ENCODE results near the gene ZNF397.

Gene ZNF397

GRCh38 chr18:35246831-35247230 is 6.0 kb downstream of the ZNF397 start:
- no peak for DNase-seq

- DNase-seq: no peak
These were observed 6.8 kb downstream of the ZNF397 start for GRCh38 chr18:35247412-35248249.

DNA sequence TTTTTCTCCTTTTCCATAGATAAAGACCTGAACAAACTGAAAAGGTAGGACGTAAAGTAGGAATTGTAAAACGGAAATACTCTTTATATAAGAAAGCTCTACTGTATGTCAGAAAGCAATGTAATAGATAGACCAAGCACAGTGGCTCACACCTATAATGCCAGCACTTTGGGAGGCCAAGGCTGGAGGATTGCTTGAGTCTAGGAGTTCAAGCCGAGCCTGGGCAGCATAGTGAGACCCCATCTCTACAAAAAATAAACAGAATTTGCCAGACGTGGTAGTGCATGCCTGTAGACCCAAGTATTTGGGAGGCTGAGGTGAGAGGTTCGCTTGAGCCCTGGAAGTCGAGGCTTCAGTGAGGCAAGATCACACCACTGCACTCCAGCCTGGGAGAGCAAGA is 7.6 kb downstream of the ZNF397 start:
- no peak for DNase-seq

- DNase-seq: no peak
These were observed 11.6 kb downstream of the ZNF397 start for GRCh38 chr18:35252466-35252865.

DNA sequence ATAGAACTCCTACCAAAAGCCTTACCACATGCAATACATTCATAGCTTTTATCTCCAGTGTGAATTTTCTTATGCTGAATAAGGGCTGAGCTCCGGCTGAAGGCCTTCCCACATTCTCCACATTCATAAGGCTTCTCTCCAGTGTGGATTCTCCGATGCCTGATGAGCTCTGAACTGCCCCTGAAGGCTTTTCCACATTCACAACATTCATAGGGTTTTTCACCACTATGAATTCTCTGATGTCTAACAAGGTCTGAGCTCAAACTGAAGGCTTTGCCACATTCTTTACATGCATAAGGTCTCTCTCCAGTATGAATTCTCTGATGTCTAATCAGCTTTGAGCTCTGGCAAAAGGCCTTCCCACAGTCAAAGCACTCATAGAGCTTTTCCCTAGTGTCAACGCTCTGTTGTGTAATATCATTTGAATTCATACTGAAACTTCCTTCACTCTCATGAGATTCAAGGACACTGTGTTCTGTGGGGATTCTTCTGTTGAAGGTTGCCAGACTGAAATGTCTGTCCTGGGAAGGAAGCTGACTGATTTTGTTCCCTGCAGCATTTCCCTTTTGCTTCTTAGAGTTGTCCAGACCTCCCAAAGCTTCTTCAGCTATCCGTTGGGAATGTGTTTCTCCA is 12.9 kb downstream of the ZNF397 start:
- no peak for DNase-seq

DNA sequence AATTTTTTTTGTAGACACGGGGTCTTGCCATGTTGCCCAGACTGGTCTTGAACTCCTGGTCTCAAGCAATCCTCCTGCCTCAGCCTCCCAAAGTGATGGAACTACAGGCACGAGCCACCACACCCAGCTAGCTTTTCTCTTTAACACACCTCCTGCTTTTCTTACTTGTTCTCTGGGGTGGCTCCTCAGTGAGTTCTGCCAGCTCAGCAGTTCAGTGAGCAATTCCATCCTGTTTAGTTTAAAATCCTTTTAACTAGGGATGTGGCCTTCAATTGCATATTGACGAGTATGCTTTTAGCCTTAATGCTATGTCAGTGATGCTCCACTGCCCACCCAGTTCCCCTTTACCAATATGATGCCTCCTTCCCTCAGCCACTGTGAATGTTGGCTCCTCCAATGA is 16.1 kb downstream of the ZNF397 start:
- no peak for DNase-seq

GRCh38 chr18:35264409-35264808 is 23.6 kb downstream of the ZNF397 start:
- no peak for DNase-seq

GRCh38 chr18:35267161-35267651 is 26.4 kb downstream of the ZNF397 start:
- DNase-seq: peak; percentile 53

- DNase-seq: no peak
These were observed 27.0 kb downstream of the ZNF397 start for GRCh38 chr18:35267809-35268208.

- DNase-seq: no peak
These were observed 28.0 kb downstream of the ZNF397 start for GRCh38 chr18:35268821-35269220.

GRCh38 chr18:35271656-35272055 is 30.8 kb downstream of the ZNF397 start:
- no peak for DNase-seq

DNA sequence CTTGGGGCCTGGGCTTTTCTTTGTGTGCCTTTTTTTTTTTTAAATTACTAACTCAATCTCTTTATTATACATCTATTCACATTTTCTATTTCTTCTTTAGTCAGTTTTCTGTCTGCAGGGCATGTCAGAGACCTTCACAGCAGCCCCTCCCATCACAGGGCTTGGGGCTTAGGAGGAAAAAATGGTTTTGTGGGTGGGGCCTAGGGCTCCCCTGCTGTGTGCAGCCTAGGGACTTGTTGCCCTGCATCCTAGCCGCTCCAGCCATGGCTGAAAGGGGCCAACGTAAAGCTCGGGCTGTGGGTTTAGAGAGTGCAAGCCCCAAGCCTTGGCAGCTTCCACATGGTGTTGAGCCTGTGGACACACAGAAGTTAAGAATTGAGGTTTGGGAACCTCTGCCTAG is 35.4 kb downstream of the ZNF397 start:
- no peak for DNase-seq

DNA sequence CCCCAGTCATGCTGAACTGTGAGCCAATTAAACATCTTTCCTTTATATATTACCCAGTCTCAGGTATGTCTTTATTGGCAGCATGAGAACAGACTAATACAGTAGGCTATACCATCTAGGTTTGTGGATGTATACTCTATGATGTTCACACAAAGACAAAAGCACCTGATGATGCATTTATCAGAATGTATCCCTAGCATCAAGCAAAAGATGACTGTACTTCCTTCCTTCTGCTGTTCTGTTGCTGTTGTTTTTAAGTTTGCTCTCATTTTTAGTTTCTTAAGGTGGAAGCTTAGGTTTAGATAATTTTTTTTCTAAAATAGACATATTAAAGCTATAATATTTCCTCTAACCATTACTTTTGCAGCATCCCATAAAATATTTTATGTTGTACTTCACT is 36.8 kb downstream of the ZNF397 start:
- DNase-seq: no peak

DNA sequence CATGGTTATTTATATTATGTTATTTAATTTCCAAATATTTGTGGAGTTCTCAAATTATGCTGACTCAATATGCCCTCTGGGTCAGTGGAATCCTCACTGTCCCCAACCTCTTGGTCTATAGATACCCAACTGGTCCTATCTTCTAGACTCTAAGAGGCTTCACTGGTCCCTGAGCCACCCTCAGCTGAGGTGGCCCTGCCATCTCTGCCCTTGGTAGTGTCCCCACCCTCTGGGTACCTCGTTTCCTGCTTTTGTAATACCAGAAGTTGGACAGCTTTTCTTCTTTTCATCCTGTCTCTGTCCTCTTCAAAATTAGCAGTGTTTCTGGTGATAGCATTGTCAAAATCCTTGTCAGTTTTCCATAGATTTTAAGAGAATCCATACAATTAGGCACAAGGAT is 37.3 kb downstream of the ZNF397 start:
- no peak for DNase-seq

DNA sequence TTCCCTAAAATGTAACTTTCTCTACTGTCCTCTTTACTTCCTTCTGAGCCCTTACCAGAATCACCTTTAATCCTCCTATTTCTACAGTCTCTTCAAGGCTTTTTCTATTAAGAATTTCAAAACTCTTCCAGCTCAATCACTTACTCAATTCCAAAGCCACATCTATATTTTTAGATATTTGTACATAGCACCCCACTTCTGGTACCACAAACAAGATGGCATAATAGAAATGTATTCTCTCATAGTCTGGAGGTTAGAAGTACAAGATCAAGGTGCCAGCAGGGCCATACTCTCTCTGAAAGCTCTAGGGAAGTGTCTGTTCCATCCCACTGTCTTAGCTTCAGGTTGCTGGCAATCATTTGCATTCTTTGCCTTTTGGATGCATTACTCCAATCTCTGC is 38.1 kb downstream of the ZNF397 start:
- no peak for DNase-seq

DNA sequence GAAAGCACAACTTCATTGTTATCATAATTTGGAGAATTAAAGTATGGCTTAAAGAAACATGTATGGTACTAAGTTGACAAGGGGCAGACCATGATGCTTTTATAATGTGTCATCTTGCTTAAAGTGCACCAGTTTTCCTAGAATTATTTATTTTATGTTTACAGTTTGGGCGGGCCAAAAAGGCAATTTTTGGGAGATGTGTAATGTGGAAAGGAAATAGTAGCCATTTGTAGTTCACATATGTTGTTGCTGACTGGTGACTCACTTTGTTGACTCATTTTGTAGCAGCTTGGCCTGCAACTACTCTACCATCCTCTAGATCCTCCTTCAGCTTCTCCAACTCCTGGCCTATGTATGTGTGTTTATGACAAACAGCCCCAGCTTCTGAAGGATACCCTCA is 41.5 kb downstream of the ZNF397 start:
- DNase-seq: no peak

DNA sequence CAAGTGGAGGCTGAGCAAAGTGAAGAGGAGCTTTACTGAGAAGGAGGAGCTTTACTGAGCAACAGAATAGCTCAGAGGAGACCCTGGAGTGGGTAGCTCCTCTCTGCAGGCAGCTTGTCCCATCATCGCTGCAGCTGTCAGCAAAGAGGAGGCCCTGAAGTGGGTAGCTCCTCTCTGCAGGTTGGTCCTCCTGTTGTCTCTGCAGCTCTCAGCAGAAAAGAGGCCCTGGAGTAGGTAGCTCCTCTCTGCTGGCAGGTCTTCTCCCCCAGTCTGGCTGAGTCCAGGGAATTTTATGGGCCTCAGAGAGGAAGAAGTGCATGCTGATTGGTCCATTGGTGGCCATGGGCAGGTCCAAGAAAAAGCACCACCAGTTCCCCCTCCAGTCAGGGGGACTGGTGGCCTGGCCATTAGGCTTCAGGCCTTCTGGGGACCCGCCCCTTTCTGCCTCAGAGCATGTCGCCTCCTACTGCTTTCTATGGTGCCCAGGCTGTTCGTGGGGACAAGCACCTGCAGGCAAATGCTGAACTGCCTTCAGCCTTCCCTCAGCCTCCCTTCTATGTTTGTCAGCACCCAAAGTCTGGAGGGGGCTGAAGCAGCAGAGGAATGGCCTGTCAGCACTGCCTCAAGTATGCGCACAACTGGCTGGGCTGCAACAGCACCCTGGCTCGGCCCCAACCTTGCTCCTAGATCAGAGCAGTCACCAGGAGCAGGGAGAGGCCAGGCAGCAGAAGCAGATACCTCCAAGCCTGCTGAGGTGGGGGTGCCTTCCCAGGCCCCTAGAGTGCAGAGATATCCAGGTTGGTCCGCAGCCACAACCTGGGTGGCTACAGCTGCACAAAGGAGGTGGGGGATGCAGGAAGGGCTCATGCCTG is 43.3 kb downstream of the ZNF397 start:
- DNase-seq: no peak

DNA sequence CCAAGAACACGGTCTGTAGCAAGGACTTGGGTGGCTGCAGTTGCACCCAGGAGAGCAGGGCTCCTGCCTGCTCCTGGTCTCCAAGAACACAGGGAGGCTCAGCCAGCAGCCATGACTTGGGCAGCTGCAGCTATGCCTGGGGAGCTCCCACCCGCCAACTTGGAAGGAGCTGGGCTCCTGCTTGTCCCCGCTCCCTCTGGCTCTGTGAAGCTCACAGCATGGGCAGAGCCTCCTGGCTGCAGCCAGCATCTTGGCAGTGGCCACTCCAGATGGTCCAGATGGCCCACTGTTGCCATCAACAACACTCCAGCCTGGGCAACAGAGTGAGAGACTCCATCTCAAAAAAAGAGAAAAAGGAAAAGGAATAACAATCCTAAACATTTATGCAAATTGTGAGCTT is 44.0 kb downstream of the ZNF397 start:
- DNase-seq: no peak

DNA sequence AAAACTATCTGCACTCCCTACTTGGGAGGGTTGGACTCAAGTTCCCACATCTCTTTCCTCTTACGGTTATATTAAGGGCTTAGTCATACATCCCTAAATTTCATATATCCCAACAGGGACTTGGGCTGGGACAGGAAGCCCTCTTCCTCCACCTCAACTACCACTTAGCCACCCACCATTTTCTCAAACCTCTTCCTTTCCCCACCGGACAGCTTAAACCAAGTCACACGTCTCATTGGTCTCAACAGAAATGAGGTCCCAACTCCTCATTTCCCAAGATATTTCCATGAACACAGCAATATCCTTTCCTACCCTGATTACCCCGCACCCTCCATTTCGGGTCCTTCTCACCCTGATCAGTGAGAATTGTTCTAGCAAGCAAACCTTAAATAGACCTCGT is 48.5 kb downstream of the ZNF397 start:
- no peak for DNase-seq

- DNase-seq: peak; percentile 19
These were observed 48.9 kb downstream of the ZNF397 start for GRCh38 chr18:35289727-35290093.

DNA sequence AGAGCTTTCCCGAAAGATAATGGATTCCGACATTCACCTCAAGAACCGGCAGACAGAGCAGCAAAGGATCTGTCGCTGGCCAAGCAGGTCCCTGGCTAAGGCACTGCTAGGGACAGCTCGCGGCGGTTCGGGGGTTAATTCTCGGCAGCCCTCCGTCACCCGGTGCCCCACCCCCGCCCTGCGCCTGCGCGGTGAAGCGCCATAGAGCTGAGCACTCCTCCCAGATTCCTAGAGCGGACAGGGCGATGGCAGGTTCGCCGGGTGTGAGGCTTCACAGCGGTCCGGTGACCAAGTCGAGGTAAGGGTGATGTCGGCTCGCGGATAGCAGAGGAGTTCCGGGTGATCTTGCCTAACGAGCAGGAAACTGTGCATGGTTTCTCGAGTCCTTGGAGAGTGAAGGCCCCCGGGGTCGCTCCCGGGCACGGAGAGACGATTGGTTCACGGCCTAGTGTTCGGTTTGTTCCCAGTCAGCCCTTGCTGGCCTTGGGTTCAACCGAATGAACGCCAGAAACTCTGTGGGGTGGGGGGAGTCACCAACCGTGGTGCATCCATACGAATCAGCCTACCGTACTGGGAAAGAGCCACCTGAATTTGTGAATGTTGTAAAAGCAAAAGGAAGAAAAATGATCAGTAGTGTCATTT is 49.4 kb downstream of the ZNF397 start, which contains the start of gene ZSCAN30:
Gene ZSCAN30, minus strand, starts transcription at position 136 of the 642 bp plus-strand sequence. CDS start 25,877 bp downstream, outside the sequence.
- peak; percentile 91 for DNase-seq

DNA sequence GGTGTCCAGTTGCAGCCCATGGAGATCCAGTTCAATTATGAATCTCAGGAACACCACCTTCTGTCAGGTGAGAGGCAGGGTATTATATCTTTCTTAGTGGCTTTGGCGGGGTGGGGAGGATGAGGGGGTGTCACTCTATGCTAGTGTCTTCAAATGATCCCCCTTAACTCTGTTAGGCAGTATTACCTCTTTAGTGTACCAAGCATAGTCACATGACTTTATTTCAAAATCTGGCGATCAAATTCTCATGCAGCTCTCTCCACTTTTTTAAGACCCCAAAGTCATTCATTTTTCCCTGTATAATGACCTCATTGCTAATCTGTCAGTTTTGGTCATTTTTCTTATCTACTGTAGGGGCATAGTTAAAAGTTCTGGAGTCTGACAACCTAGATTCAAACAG is 50.3 kb downstream of the ZNF397 start:
- DNase-seq: no peak

DNA sequence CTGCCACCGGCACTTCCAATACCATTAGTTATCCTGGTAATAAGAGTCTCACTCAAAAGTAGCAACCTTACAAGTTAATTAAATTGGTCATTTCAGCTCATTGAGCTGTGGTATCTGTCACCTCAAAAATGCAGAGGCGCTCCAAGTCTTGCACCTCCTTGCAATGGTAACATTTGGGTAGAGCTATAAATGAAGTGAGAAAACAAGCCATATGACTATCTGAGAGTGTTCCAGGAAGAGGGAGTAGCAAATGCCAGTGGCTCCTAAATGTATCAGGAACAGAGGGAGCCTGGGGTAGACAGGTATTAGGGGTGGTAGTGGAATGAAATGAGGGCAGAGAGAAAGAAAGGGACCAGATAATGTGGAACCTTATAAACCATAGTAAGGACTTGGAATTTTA is 55.2 kb downstream of the ZNF397 start:
- no peak for DNase-seq

All from effector CD4-positive, alpha-beta T cell (primary cell).